Keratinocyte (primary cell): ENCODE measurements around the gene RTP3.

Experiments used
- EZH2 ChIP-seq: IDR thresholded peaks from one replicate; pipeline ENCODE4 v1.6.1; 2012; ENCODE audit warnings: inconsistent platforms, mild to moderate bottlenecking, low read length, moderate library complexity
- TF ChIP-seq, protein P1 (sequence below), 3 experiments: IDR thresholded peaks in 1 of 3; conservative IDR thresholded peaks in 1 of 3; optimal IDR thresholded peaks in 1 of 3; 2 replicates in 2 of 3; 3 replicates in 1 of 3; pipeline versions ENCODE3 to v1.5.1; 2011; ENCODE audit warnings: low read length in 3 of 3, mild to moderate bottlenecking in 3 of 3, moderate library complexity in 2 of 3, control low read depth in 1 of 3, inconsistent platforms in 1 of 3; ENCODE audit not compliant: insufficient read depth in 2 of 3; ENCODE audit errors: extremely low read depth in 1 of 3

DNA sequence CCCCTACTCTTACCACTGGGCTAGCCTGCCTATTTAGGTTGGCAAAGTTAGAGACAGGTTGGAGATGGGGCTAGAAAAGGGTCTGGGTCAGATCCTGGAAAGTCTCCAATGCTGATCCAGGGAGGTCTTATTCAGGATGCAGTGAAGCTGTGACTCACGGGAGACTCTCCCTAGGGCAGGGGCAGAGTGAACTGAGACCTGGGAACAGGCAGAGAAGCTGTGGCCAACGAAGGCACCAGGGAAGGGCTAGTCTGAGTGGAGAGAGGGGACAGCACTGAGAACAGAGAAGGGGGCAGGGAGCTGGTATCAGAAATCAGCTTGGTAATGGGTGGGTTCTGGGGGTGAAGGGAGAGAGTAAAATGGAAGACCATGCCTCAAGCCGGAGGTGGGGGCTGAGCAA lies 35.3 kb upstream of the RTP3 start:
- TF ChIP-seq, protein P1, sequence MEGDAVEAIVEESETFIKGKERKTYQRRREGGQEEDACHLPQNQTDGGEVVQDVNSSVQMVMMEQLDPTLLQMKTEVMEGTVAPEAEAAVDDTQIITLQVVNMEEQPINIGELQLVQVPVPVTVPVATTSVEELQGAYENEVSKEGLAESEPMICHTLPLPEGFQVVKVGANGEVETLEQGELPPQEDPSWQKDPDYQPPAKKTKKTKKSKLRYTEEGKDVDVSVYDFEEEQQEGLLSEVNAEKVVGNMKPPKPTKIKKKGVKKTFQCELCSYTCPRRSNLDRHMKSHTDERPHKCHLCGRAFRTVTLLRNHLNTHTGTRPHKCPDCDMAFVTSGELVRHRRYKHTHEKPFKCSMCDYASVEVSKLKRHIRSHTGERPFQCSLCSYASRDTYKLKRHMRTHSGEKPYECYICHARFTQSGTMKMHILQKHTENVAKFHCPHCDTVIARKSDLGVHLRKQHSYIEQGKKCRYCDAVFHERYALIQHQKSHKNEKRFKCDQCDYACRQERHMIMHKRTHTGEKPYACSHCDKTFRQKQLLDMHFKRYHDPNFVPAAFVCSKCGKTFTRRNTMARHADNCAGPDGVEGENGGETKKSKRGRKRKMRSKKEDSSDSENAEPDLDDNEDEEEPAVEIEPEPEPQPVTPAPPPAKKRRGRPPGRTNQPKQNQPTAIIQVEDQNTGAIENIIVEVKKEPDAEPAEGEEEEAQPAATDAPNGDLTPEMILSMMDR (optimal IDR thresholded peaks at IDR 0.05 in 1 of 3, IDR thresholded peaks at IDR 0.05 in 1 of 3, conservative IDR thresholded peaks at IDR 0.05 in 1 of 3; ENCODE audit: extremely low read depth in 1 of 3, insufficient read depth in 2 of 3, low read length in 3 of 3): peak in 1 of 3 experiments; percentile 4
- TF ChIP-seq EZH2: no peak
